ENCODE results near the gene ALKBH8.
"Not testable (repeated sequence)": the region's sequence is repeated elsewhere in the genome, so short reads cannot be mapped to it uniquely, and the experiment has no call there.

ALKBH8 gene

DNA sequence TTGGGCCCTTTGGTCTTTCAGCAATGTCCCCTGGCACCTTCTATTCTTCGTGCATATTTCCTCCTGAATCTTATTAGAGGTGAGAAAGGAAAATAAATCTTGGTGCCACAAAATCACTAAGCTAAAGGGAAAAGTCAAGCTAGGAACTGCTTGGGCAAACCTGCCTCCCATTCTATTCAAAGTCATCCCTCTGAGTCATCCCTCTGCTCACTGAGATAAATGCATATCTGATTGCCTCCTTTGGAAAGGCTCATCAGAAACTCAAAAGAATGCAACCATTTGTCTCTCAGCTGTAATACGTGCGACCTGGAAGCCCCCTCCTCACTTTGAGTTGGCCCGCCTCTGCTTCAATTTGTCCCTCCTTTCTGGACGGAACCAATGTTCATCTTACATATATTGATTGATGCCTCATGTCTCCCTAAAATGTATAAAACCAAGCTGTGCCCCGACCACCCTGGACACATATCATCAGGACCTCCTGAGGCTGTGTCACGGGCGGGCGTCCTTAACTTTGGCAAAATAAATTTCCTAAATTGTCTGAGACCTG is 493 bp upstream of the ALKBH8 start:
- not testable (repeated sequence) for H3K36me3 Mint-ChIP-seq; H3K9me3 Mint-ChIP-seq; DNase-seq; H3K27me3 Mint-ChIP-seq; ATAC-seq (replicated peaks)
- H3K4me3 Mint-ChIP-seq = peak overlapping the region; percentile 90 to 96
- peak overlapping the region; percentile 98 for H3K27ac Mint-ChIP-seq
- peaks cover 31 to 49% of the 10 kb centered on the region in 2 donors for H3K4me1 Mint-ChIP-seq

DNA sequence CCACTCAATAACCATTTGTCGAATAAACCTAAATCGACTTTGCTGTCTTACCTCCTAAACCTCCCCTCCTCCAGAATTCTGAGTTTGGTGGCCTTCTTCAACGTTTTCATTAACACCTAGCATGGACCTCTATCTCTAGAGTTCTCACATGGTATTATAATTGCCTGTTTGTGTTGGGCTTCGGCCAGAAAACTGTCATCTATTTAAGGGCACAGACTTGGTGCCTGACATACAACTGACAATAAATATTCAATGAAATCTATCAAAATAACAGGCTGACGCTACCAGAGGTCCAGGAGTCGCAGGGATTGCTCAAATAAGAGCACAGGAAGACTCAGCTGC is 687 bp downstream of the ALKBH8 start:
- Mint-ChIP-seq H3K27ac (peak overlapping the region; percentile 98), H3K9me3 (peaks cover 0 to 2% of the 10 kb centered on the region in 2 donors), H3K4me3 (peak overlapping the region; percentile 90 to 96), H3K27me3 (no peaks in the 10 kb centered on the region), H3K4me1 (peaks cover 31 to 49% of the 10 kb centered on the region in 2 donors), H3K36me3 (peaks cover 0 to 3% of the 10 kb centered on the region in 2 donors)
- ATAC-seq (replicated peaks) = peak; percentile 6 to 9
- no peak for DNase-seq

DNA sequence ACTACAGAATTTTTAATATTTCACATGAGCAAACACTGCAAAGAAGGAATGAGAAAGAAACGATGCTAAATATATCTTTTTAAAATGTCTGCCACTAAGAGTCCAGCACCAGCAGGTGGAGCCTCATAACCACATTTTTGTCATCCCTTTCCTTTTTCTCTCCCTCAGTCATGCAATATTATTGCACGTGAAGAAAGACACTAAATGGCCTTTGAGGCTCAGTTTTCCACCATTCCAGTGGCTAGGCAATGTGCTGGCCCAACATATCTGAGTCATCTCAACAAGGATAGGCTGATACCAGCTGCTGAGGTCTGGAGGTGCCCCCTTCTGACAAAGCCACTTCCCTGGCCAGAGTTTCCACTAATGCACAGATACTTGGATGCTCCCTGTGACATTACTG is 1.8 kb downstream of the ALKBH8 start:
- Mint-ChIP-seq H3K4me1 (peaks cover 32 to 49% of the 10 kb centered on the region in 2 donors), H3K27ac (peak overlapping the region; percentile 54), H3K4me3 (no peak overlapping the region), H3K36me3 (peaks cover 6 to 8% of the 10 kb centered on the region in 2 donors), H3K9me3 (peaks cover 0 to 2% of the 10 kb centered on the region in 2 donors), H3K27me3 (no peaks in the 10 kb centered on the region)
- DNase-seq = peak; percentile 11
- no peak for ATAC-seq (replicated peaks)

- Mint-ChIP-seq H3K27ac (no peak overlapping the region), H3K4me3 (no peak overlapping the region), H3K9me3 (peaks cover 0 to 2% of the 10 kb centered on the region in 2 donors), H3K4me1 (peaks cover 27 to 44% of the 10 kb centered on the region in 2 donors), H3K36me3 (peaks cover 6 to 8% of the 10 kb centered on the region in 2 donors), H3K27me3 (no peaks in the 10 kb centered on the region)
- DNase-seq = no peak
- ATAC-seq (replicated peaks) = no peak
These were observed 2.8 kb downstream of the ALKBH8 start for GRCh38 chr11:107562647-107563208.

GRCh38 chr11:107561688-107562087 is 3.8 kb downstream of the ALKBH8 start:
- H3K4me3 Mint-ChIP-seq = no peak overlapping the region

GRCh38 chr11:107550304-107550703 is 15.2 kb downstream of the ALKBH8 start:
- DNase-seq (no peak), ATAC-seq (replicated peaks) (no peak)

More at GRCh38 chr11:107561688-107562087, 3.8 kb downstream of the ALKBH8 start:
- Mint-ChIP-seq H3K27ac (no peak overlapping the region), H3K27me3 (no peaks in the 10 kb centered on the region), H3K4me1 (peaks cover 22 to 33% of the 10 kb centered on the region in 2 donors), H3K36me3 (peaks cover 6 to 10% of the 10 kb centered on the region in 2 donors), H3K9me3 (peaks cover 0 to 2% of the 10 kb centered on the region in 2 donors)
- DNase-seq (no peak), ATAC-seq (replicated peaks) (no peak)

GRCh38 chr11:107549954-107550285 is 15.6 kb downstream of the ALKBH8 start:
- ATAC-seq (replicated peaks) (no peak), DNase-seq (no peak)
- H3K36me3 Mint-ChIP-seq = peaks cover 14 to 31% of the 10 kb centered on the region in 2 donors
- H3K9me3 Mint-ChIP-seq = no peaks in the 10 kb centered on the region
- H3K27me3 Mint-ChIP-seq = no peaks in the 10 kb centered on the region
- no peak overlapping the region for H3K4me3 Mint-ChIP-seq
- H3K27ac Mint-ChIP-seq = no peak overlapping the region
- no peaks in the 10 kb centered on the region for H3K4me1 Mint-ChIP-seq

More at GRCh38 chr11:107550304-107550703, 15.2 kb downstream of the ALKBH8 start:
- H3K9me3 Mint-ChIP-seq = no peaks in the 10 kb centered on the region
- H3K4me3 Mint-ChIP-seq = no peak overlapping the region
- H3K27me3 Mint-ChIP-seq = no peaks in the 10 kb centered on the region
- peaks cover 14 to 30% of the 10 kb centered on the region in 2 donors for H3K36me3 Mint-ChIP-seq
- no peaks in the 10 kb centered on the region for H3K4me1 Mint-ChIP-seq
- H3K27ac Mint-ChIP-seq = no peak overlapping the region

DNA sequence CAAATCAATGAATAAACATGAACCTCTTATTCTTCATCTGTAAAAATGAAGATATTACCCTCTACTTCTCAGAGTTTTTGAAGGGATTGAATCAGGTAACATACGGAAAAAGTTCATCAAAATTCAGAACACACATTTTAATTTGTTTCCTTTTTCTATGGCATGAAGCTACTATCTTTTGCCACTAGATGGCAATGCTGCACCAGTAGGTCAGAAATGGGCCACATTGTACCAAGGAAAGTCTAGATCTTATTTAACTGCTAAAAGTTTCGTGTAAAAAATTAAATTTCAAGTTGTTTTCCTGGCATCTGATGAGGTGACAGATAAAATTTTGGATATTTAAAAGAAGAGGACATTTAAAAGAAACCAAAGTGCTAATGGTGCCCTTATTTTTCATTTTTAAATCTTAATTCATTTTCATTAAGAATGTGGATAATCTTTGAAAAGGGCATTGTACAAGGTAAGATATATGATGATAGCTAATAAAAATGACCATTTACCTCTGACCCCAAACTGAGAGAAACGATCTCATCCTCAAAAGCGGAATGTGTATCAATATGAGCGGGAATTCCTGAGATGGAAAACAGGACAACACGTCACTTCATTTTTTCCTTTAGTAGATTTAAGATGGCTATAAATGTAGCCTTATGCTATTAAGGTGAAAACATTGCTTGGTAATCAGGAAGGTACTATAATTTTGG is 16.1 kb downstream of the ALKBH8 start:
- peaks cover 15 to 36% of the 10 kb centered on the region in 2 donors for H3K36me3 Mint-ChIP-seq
- H3K4me1 Mint-ChIP-seq = no peaks in the 10 kb centered on the region
- no peaks in the 10 kb centered on the region for H3K9me3 Mint-ChIP-seq
- H3K4me3 Mint-ChIP-seq = no peak overlapping the region
- no peaks in the 10 kb centered on the region for H3K27me3 Mint-ChIP-seq
- DNase-seq (no peak), ATAC-seq (replicated peaks) (no peak)
- H3K27ac Mint-ChIP-seq = no peak overlapping the region

DNA sequence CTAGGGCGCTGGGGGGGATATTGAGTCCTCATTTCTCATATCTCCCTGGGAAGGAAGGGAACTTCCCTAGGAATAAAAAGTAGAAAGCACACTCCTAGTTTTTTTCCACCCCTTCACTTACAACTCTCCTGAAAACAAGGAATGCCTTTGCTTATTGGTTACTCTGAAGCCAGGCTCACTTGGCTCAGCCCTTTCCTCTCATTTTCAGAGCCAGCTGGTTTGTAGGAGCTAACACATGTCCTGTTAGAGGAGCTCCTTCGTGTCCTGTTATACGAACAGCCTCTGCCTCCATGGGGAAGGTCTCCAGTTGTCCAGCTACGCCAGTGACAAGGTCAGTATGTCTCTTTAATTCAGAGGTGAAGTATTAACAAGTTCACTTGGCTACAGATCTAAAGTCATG is 17.6 kb downstream of the ALKBH8 start:
- no peaks in the 10 kb centered on the region for H3K4me1 Mint-ChIP-seq
- no peak overlapping the region for H3K27ac Mint-ChIP-seq
- H3K27me3 Mint-ChIP-seq = no peaks in the 10 kb centered on the region
- H3K9me3 Mint-ChIP-seq = no peaks in the 10 kb centered on the region
- no peak for ATAC-seq (replicated peaks)
- no peak for DNase-seq
- peaks cover 12 to 30% of the 10 kb centered on the region in 2 donors for H3K36me3 Mint-ChIP-seq
- H3K4me3 Mint-ChIP-seq = no peak overlapping the region

- peaks cover 16 to 40% of the 10 kb centered on the region in 2 donors for H3K36me3 Mint-ChIP-seq
- ATAC-seq (replicated peaks) (no peak), DNase-seq (no peak)
- no peaks in the 10 kb centered on the region for H3K27me3 Mint-ChIP-seq
- H3K4me1 Mint-ChIP-seq = no peaks in the 10 kb centered on the region
- H3K9me3 Mint-ChIP-seq = no peaks in the 10 kb centered on the region
- no peak overlapping the region for H3K27ac Mint-ChIP-seq
- no peak overlapping the region for H3K4me3 Mint-ChIP-seq
These were observed 20.4 kb downstream of the ALKBH8 start for GRCh38 chr11:107545101-107545514.

DNA sequence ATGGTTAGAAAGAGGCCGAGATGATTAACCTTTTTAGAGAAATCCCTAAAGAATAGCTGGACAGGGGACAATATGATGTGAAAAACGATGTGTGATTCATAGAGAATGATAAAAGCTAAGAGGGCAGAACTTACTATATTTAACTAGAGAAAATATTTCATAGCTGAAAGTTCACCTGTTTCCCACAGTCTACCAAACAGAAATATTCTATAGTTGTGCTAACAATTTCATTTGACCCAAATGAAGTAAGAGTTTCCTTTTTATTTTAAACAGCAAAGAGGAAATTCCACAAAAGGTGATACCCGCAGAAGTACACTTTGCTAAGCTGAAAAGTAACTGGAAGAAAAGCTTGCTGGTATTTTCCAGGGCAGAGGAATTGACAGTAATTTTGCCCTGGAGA is 26.7 kb downstream of the ALKBH8 start:
- ATAC-seq (replicated peaks) = no peak
- Mint-ChIP-seq H3K4me3 (no peak overlapping the region), H3K27ac (no peak overlapping the region), H3K9me3 (no peaks in the 10 kb centered on the region), H3K4me1 (peaks cover 5 to 6% of the 10 kb centered on the region in 2 donors), H3K36me3 (peaks cover 43 to 52% of the 10 kb centered on the region in 2 donors), H3K27me3 (no peaks in the 10 kb centered on the region)
- no peak for DNase-seq

- ATAC-seq (replicated peaks) = no peak
- peaks cover 43 to 52% of the 10 kb centered on the region in 2 donors for H3K36me3 Mint-ChIP-seq
- peaks cover 5 to 6% of the 10 kb centered on the region in 2 donors for H3K4me1 Mint-ChIP-seq
- no peaks in the 10 kb centered on the region for H3K9me3 Mint-ChIP-seq
- H3K27ac Mint-ChIP-seq = no peak overlapping the region
- no peak overlapping the region for H3K4me3 Mint-ChIP-seq
- DNase-seq = no peak
- no peaks in the 10 kb centered on the region for H3K27me3 Mint-ChIP-seq
These were observed 27.3 kb downstream of the ALKBH8 start for GRCh38 chr11:107538239-107538638.

- H3K9me3 Mint-ChIP-seq; ATAC-seq (replicated peaks); H3K27ac Mint-ChIP-seq; DNase-seq; H3K4me1 Mint-ChIP-seq; H3K27me3 Mint-ChIP-seq; H3K4me3 Mint-ChIP-seq: not testable (repeated sequence)
- H3K36me3 Mint-ChIP-seq = peaks cover 39 to 46% of the 10 kb centered on the region in 2 donors
These were observed 28.4 kb downstream of the ALKBH8 start for GRCh38 chr11:107537155-107537554.

- no peaks in the 10 kb centered on the region for H3K4me1 Mint-ChIP-seq
- H3K4me3 Mint-ChIP-seq = no peak overlapping the region
- H3K27ac Mint-ChIP-seq = no peak overlapping the region
- ATAC-seq (replicated peaks) (no peak), DNase-seq (no peak)
- no peaks in the 10 kb centered on the region for H3K27me3 Mint-ChIP-seq
- no peaks in the 10 kb centered on the region for H3K9me3 Mint-ChIP-seq
- H3K36me3 Mint-ChIP-seq = peaks cover 22 to 38% of the 10 kb centered on the region in 2 donors
These were observed 39.3 kb downstream of the ALKBH8 start for GRCh38 chr11:107526197-107526596.

- Mint-ChIP-seq H3K36me3 (peaks cover 30 to 33% of the 10 kb centered on the region in 2 donors), H3K27me3 (no peaks in the 10 kb centered on the region), H3K4me1 (no peaks in the 10 kb centered on the region), H3K4me3 (no peak overlapping the region), H3K9me3 (peaks cover 0 to 2% of the 10 kb centered on the region in 2 donors), H3K27ac (no peak overlapping the region)
- no peak for DNase-seq
- ATAC-seq (replicated peaks) = no peak
These were observed 56.7 kb downstream of the ALKBH8 start for GRCh38 chr11:107508858-107509244.

Measured in stimulated activated naive B cell treated with anti-CD40 and anti-IgM and Interleukin-4, amounts not matched to agents 10 μg/mL and 1 μg/mL and 100 μg/mL, for 72 hours (primary cell).